GM19467 (cell line): ENCODE data around the gene RPS19.
A peak's percentile ranks its signal among the peaks of the same experiment; 100 is the strongest.

Source experiments
- ATAC-seq: cut with Tn5 transposase; IDR thresholded peaks from one replicate; pipeline ENCODE4 v1.9.1; 2021; ENCODE audit warnings: mild to moderate bottlenecking, moderate library complexity; ENCODE audit not compliant: unreplicated experiment

The RPS19 gene

DNA sequence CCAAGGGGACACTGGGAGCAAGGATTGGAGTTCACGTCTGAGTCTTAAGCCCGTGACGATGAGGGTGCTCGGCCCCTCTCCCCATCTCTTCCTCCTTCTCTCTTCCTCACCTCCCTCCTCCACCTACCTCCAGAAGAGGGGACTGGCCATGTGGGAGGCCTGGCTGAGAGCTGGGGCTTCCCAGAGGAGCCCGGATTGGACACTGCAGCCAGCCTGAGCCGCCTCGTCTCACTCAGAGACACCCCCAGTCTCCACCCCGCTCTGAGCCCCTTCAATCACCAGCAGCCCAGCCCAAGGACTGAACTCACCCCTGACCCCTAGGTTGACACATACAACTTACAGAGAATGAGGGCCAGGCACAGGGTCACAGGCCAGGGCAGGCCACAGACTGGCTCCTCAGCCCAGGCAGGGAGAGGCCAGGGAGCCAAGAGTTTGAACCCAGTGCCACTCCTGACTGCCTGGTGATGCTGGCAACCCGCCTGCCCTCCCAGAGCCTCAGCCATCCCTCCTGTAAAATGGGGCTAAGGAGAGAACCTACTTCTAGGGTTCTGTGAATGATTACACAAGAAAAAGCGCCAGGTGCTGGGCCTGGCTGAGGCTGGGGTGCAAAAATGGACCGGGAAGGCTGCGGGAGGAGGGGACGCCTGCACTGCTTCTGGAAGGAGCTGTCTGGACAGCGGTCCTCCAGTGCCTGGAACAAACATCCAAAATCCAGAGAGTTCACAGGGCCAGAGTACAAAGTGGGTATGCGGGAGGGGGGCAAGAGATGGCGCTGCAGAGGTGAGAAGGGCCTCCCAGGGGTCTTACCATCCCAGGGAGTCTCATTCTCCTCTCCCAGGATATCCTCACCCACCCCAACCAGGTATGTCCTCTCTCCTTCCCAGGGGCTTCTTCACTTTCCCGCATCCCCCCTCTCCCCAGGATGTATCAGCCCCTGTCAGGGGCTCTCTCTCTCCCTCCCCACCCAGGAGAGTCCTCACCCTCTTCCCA is 18.2 kb downstream of the RPS19 start:
- no peak for ATAC-seq

DNA sequence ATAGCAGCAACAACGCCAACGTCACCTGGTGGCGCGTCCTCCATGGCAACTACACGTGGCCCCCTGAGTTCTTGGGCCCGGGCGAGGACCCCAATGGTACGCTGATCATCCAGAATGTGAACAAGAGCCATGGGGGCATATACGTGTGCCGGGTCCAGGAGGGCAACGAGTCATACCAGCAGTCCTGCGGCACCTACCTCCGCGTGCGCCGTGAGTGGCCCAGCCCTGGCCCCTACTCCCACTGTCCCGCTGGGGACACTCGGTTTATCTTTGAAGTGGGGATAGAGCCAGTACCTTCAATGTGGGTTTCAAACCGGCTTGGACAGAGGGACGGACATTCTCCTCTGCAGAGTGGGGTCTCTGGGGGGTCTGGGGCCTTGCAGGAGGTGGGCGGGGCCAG is 19.0 kb downstream of the RPS19 start:
- no peak for ATAC-seq

DNA sequence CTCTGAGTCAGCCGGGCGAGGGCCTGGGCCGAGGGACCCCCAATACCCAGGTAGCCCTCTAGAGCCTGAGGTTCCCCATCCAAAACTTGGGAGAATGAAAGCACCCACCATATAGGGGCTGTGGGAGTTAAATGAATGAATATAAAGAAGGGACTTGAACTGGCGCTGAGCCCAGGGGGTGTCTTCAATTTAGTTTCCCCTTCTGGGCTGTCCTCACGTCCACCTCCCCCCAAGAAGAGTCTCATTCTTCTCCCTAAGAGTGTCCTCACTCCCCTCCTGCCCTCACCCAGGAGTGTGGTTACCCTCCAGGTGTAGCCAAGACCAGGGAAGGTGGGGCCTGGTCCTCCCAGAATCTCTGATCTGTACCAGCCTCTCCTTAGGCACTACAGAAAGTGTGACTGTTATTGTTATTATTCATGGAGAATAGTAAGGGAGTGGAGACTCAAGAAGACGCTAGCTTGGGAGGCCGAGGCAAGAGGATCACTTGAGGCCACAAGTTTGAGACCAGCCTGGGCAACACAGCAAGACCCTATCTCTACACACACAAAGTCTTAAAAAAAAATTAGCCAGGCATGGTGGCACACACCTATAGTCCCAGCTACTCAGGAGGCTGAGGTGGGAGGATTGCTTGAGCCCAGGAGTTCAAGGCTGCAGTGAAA is 19.7 kb downstream of the RPS19 start:
- no peak for ATAC-seq

DNA sequence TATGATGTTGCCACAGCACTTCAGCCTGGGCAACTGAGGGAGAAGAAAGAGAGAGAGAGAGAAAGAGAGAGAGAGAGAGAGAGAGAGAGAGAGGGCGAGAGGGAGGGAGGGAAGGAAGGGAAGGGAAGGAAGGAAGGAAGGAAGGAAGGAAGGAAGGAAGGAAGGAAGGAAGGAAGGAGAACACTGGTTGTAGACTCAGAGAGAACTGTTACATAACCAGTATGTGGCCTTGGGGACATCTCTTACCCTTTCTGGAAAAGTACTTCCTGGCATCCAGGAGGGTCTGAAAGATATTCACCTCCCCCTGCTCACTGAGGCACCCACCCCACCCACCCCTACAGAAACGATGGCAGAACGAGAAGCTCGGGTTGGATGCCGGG is 20.3 kb downstream of the RPS19 start:
- no peak for ATAC-seq

DNA sequence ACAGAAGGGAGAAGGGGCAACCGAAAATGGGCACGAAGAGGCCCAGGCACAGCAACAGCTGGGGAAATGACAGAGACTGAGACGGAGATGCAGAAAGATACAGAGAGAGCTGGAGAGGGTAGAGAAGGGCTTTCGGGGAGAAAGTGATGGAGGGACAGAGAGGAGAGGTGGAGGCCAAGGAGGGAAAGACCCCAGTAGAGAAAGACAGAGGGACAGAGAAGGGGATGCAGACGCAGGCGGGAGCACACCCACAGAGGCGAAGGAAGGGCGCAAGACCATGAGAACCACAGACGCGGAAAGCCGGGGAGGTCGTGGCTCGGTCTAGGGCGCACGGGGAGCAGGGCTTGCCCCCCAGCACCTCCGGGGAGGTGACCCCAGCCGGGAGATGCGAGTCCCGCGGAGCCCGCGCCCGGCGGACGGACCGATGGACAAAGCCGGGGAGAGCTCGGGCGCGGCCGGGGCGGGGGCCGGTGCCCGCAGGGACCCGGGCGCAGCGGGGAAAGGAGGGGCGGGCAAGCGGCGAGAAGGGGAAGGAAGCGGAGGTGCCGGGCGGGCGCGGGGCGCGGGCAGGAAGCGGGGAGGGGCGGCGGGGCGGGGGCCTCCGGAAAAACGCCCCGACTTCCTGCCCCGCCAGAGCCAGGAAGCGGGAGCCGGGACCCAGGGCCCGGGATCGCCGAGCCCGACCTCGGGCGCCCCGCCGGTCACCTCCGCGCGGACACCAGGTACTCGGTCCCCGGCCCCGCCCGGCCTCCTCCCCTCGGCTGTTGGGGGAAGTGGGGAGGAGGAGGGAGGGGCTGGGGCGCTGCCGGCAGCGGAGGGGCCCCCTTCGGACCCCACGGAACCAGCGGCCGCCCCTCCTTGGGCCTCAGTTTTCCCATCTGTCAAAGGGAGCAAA is 22.8 kb downstream of the RPS19 start, which contains the start of gene ARHGEF1:
Gene ARHGEF1, plus strand, starts transcription at position 617 of the 895 bp plus-strand sequence. CDS start 4,899 bp downstream, outside the sequence.
- ATAC-seq = no peak

DNA sequence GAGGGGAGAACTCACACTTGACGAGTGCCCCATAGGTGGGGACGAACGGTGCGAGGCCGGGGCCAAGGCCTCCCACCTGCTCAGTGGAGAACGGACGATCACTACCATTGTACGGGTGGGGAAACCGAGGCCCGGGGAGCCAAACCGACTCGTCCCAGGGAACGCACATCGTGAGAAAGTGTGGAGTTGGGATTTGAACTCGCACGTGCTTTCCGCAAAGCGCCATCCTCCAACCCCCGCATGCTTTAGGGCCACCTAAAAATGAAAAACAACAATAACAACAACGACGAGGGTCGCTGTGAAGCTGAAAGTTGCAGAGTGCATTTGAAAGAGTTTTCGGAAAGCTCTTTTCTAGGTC is 23.4 kb downstream of the RPS19 start:
- no peak for ATAC-seq

DNA sequence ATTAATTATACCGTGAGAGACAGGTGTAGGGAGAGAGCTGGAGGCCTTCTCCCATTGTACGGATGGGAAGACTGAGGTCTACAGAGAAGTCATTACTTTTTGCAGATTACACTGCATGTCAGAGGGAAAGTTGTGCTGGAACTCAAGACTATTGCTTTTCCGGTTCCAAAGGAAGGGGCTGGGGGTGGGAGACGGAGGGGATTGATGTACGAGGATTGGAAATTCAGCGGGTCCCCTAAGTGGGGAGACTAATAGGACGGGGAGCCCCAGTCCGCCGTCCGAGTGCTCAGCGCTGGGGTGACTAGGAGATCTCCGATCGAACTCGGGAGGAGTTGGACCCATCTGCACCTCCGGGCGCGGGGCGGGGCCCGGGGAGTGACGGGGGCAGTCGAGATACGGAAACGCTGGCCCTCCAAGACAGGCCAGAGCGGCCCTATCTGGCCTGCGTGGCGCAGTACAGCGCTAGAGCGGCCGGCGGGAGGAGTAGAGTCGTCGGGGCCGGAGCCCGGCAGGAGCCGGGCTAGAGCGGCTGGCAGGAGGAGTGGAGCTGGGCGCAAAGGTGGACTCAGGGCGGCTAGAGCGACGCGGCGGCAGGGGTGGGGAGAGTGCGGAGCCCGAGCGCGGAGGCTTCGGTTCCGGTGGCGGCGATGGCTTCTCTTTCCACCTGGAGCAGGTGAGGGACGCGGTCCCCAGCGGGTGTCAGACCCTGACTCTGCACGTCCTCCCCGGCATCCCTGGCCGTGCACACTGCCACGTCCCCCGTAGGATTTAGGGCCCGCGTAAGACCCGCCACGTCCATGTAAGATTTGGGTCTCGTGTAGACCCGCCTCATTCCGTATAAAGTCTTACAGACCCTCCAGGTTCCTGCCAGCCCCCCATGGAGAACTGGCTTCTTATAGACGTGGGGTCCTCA is 24.0 kb downstream of the RPS19 start:
- ATAC-seq = peak; percentile 67

DNA sequence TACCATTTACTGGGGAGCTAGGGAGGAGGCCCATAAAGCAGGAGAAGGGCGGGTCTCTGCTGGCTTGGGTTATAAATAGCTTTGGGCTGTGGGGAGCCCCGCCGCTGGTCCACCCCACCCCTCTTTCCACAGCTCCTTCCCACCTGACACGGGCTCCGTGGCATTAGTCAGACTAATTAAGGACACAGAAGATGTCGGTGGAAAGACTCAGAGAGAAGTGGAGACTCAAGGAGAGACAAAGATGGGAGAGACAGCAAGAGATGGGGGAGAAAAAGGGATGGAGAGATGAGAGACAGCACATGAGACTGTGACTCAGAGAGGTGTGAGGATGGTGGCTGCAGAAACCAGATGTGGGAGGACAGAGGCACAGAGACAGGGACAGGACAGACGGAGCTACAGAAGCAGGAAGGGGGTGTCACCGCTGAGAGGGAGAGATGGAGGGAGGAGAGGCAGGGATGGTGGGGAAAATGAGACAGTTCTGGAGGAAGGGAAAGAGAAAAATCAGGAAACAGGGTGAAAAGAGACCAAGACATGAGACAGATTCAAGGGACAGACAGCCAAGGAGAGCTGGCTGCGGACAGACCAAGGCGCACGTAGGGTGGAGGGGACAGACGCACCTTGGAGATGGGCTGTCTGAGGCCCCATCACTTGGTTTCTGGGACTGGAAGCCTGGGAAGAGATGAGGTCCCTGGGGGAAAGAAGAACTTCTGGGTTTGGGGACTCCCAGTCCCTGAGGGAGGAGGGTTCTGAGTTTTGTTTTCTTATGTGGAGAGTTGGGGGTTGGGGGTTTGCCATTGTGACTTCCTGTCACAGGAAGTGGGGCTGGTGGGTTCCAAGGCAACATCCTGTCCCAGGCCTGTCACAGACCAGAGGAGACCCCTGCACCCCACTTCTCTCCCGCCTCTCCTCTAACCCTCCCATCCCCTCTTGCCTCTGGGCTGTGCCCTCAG is 27.0 kb downstream of the RPS19 start:
- no peak for ATAC-seq

DNA sequence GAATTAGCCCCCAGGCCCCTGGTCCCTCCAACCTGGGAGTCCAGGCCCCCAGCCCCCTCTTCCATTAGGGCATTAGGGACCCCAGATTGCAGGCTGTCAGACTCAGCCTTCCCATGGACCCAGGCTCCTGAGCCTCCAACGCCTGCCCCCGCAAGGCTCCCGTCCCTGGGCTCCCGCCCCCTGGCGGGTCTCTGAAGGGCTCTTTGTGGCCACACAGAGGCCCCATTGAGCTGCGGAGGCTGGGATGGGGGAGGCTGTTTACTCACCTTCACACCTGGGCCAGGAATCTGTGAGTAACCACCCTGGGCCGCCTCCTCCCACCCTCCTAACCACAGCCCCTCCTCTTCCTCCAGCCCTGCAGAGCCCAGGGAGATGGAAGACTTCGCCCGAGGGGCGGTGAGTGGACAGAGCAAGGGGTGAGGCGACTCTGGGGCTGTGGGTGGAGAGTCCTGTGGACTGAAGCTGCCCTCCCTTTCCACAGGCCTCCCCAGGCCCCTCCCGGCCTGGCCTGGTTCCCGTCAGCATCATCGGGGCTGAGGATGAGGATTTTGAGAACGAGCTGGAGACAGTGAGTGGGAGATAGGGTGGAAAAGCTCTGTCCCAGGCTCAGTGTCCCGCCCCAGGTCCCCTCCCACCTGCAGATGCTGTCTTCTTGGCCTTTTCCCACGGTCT is 27.8 kb downstream of the RPS19 start:
- no peak for ATAC-seq

DNA sequence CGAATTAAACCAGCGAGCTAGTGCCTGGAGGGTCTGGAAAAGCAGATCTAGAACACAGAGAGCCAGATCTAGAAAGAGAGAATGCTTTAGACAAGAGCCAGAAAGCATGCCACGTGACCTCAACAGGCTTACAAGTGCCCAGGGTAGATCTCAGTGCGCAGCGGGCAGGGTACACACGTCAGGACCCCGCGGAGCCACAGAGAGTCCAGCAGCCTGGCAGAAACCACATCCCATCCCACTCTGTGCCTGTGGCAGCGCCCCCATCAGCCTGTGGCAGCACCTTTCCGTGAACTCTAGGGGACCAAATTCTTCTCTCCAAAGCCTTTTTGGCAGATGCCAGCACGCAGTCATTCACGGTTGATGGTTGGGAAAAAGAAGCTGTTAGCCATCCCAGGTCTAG is 28.9 kb downstream of the RPS19 start:
- no peak for ATAC-seq

DNA sequence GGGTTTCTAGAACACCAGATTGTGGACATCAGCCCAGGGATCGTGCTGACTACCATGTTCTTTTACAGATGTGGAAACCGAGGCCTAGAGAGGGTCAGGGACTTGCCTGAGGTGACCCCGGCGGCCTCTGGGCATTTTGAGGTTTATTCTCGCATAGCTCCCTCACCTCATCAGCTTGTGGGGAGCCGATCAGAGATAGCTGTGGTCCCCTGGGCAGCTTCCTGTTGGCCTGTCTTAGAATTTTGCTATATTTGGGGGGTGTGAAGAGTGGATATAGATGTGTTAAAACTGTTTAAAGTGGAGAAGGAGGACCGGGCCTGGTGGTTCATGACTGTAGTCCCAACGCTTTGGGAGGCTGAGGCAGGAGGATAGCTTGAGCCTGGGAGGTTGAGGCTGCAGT is 29.8 kb downstream of the RPS19 start:
- ATAC-seq = no peak

DNA sequence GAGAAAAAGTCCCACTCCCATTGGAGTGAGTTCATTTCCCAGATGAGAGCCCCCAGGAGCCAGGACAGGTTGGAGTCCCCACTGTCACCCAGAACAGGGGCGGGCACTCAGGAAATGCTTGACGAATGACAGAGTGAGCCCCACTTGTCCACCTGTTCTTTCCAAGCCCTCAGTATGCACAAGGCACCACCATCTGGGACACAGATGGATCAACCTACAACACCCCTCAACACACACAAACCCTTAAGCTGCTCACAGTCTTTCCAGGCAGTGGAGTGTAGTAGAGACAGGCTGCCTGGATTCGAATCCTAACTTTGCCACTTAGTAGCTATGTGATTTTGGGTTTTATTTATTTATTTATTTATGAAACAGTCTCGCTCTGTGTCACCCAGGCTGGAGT is 30.9 kb downstream of the RPS19 start:
- ATAC-seq = no peak

DNA sequence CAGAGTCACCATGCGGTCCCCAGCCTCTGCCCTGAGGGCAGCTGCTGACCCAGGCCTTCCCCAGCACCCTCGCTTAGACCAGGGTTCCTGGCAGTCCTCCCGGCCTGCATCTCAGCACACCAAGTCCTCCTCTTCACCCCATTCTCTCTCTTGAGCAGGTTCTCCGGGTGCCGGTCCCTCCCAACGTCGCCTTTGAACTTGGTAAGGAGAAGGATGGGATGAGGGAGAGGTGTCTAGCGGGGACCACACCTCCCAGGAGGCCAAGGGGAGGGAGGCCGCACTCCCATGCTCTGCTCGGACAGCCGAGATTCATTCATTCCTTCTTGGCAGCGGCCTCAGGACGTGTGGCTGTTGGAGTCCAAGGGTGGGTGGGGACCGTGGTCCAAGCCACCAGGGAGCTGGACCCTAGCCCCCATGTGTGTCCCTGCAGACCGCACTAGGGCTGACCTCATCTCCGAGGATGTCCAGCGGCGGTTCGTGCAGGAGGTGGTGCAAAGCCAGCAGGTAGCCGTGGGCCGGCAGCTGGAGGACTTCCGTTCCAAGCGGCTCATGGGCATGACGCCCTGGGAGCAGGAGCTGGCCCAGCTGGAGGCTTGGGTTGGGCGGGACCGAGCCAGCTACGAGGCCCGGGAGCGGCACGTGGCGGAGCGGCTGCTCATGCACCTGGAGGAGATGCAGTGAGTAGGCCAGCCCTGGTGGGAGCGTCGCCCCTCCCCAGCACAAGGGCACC is 32.3 kb downstream of the RPS19 start:
- no peak for ATAC-seq

DNA sequence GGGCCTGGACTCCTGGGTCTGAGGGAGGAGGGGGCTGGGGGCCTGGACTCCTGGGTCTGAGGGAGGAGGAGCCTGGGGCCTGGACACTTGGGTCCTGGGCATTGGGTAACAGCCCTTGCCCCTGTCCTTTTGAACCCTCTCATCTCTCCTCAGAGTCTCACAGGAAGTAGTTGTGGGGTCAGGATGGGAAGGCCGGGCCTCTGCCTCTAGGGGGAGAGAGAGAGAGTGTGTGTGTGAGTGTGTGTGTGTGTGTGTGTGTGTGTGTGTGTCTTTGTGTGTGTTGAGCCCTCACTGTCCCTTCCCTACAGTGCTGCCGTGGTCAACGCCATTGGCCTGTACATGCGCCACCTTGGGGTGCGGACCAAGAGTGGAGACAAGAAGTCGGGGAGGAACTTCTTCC is 33.8 kb downstream of the RPS19 start:
- ATAC-seq = no peak

DNA sequence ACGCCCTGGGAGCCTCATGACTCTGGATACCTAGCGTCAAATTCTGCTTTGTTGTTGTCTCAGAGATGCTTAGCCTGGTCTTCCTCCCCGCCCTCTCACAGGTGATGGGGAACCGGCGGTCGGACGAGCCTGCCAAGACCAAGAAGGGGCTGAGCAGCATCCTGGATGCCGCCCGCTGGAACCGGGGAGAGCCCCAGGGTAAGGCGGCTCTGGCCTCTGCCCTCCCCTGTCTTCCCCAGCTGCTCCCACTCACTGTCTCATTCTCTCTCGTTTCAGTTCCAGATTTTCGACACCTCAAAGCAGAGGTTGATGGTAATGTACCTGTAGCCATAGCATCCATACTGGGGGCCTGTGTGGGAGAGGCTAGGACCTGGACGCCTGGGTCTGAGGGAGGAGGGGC is 34.3 kb downstream of the RPS19 start:
- ATAC-seq = no peak

DNA sequence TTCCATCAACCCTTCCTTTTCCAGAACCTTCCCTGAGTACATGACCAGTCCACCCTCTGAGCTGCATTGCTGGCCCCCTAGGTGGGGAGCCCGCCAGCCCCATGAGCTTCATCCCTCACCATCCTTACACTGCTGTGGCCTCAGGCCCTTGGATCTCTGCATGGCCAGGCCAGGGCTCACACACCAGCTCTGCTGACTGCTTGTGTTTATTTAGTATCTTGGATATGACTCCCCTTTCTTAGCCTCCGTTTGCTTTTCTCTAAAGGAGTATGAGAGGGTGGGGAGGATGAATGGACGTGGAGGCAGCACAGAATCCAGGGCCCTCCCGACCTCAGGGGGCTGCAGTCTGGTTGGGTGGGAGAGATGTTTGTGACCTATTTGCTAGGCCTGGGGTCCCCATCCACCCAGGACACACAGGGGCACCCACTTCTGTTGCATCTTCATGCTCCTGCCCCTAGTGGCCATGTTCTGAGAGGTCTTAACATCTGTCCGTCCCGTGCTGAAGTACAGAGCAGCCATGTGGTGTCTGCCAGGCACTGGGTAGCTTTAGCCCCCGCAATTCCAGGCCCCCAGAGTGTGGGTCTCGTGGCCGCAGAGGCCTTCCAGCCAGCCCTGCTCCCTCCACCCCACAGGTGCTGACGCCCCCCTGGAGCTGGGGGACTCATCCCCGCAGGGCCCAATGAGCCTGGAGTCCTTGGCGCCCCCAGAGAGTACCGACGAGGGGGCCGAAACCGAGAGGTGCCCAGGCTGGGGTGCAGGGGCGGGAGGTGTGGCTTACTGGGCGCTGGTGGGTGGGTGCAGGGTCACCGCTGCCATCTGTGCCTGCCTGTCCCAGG is 35.9 kb downstream of the RPS19 start:
- no peak for ATAC-seq

DNA sequence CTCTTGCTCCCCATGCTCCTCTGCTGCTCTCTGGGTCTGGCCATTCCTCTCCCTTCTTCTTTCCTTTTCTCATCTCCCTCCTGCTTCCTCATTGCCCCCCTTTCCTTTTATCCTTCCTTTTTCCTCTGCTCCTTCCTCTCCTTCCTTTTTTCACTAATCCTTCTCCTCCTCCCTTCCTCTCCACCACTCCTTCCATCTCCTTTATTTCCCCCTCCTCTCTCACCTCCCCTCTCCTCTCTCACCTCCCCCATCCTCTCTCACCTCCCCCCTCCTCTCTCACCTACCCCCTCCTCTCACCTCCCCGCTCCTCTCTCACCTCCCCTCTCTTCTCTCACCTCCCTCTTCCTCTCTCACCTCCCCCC is 36.5 kb downstream of the RPS19 start:
- no peak for ATAC-seq
